H1 (cell line): Measurements from ENCODE around the gene PTPN22. TPM values are rescaled to one million over a fixed set of nuclear protein-coding genes. Genes with fewer than 3 reads are reported as not detected.

Source experiments
- CTCF ChIA-PET: fragments of 300-600 bp; sonication (Branson Sonifier 250); formaldehyde crosslinking; loops from one replicate; lab custom pipeline; 2021; ENCODE audit not compliant: partially characterized antibody; lab: Charles Lee
- POLR2A ChIA-PET: fragments of 300-600 bp; sonication (Branson Sonifier 250); formaldehyde crosslinking; loops from one replicate; lab custom pipeline; 2021; ENCODE audit warnings: inconsistent platforms; ENCODE audit not compliant: partially characterized antibody; lab: Charles Lee
- DNase-seq, 2 experiments: peaks; one replicate each; pipeline versions ENCODE4 v3.0.0 to v3.0.0-alpha.2; 2010 to 2022; ENCODE audit warnings: low spot score in 2 of 2, low read depth in 1 of 2, mixed read lengths in 1 of 2
- FAIRE-seq: peaks from 2 replicates; lab custom pipeline; 2011; peaks lifted over from hg19 to GRCh38; lab: Jason Lieb, UNC
- H2AFZ ChIP-seq: 2 replicates; pipeline ENCODE4 v1.8.1; 2012; ENCODE audit warnings: low read length, inconsistent platforms
- H2AK5ac ChIP-seq: 2 replicates; pipeline ENCODE4 v1.6.1; 2013; ENCODE audit warnings: low read depth, low read length
- H2BK120ac ChIP-seq: replicated peaks from 2 replicates; pipeline ENCODE3; 2013; ENCODE audit warnings: low read depth, low read length, inconsistent platforms
- H2BK12ac ChIP-seq: 2 replicates; pipeline ENCODE4 v1.6.1; 2013; ENCODE audit warnings: low read depth, low read length
- H2BK15ac ChIP-seq: 2 replicates; pipeline ENCODE4 v1.6.1; 2013; ENCODE audit warnings: low read length
- H2BK20ac ChIP-seq: 2 replicates; pipeline ENCODE4 v1.6.1; 2013; ENCODE audit warnings: low read length
- H2BK5ac ChIP-seq: 2 replicates; pipeline ENCODE4 v1.6.1; 2013; ENCODE audit warnings: low read depth, low read length
- H3K14ac ChIP-seq: 2 replicates; pipeline ENCODE4 v1.6.1; 2013; ENCODE audit warnings: inconsistent platforms; ENCODE audit not compliant: insufficient read length
- H3K18ac ChIP-seq: 2 replicates; pipeline ENCODE4 v1.6.1; 2013; ENCODE audit warnings: low read length; ENCODE audit errors: extremely low read depth
- H3K23ac ChIP-seq: 2 replicates; pipeline ENCODE4 v1.6.1; 2013; ENCODE audit warnings: inconsistent platforms; ENCODE audit not compliant: insufficient read length
- H3K23me2 ChIP-seq: 2 replicates; pipeline ENCODE4 v1.6.1; 2013; ENCODE audit warnings: low read depth, low read length
- H3K27ac ChIP-seq: 2 replicates; pipeline ENCODE4 v1.6.1; 2011; ENCODE audit warnings: low read depth, low read length, inconsistent platforms
- H3K27me3 ChIP-seq, 4 experiments: replicated peaks in 1 of 4; 1 replicate in 1 of 4; 2 replicates in 3 of 4; pipeline versions ENCODE4 v1.6.1 to v1.8.1; 2011 to 2013; ENCODE audit warnings: low read length in 3 of 4, mild to moderate bottlenecking in 3 of 4, inconsistent platforms in 2 of 4, mixed read lengths in 2 of 4, moderate library complexity in 1 of 4; ENCODE audit not compliant: control insufficient read depth in 3 of 4, insufficient read depth in 3 of 4; ENCODE audit errors: extremely low read depth in 1 of 4
- H3K36me3 ChIP-seq, 4 experiments: 2 replicates each; pipeline versions ENCODE4 v1.6.1 to v1.8.1; 2011 to 2013; ENCODE audit warnings: mild to moderate bottlenecking in 4 of 4, low read length in 3 of 4, moderate library complexity in 2 of 4, control low read depth in 1 of 4, inconsistent platforms in 1 of 4; ENCODE audit not compliant: insufficient read depth in 4 of 4, control insufficient read depth in 2 of 4
- H3K4ac ChIP-seq: replicated peaks from 2 replicates; pipeline ENCODE3; 2013; ENCODE audit warnings: low read length, low read depth, mixed read lengths, inconsistent platforms; ENCODE audit not compliant: insufficient read length
- H3K4me1 ChIP-seq, 4 experiments: replicated peaks in 1 of 4; 1 replicate in 1 of 4; 2 replicates in 3 of 4; pipeline versions ENCODE4 v1.6.1 to v1.8.1; 2011 to 2013; ENCODE audit warnings: low read length in 3 of 4, inconsistent platforms in 2 of 4, mixed read lengths in 1 of 4; ENCODE audit not compliant: insufficient read depth in 4 of 4, control insufficient read depth in 3 of 4
- H3K4me2 ChIP-seq, 2 experiments: 2 replicates each; pipeline versions ENCODE4 v1.6.1 to v1.8.1; 2011 to 2013; ENCODE audit warnings: low read depth in 2 of 2, low read length in 2 of 2, control low read depth in 1 of 2, inconsistent platforms in 1 of 2, mild to moderate bottlenecking in 1 of 2; ENCODE audit not compliant: insufficient read depth in 1 of 2
- H3K4me3 ChIP-seq, 4 experiments: fragments of 200-600, 300-600 bp in 1 of 4; sonication (generic), shearing (Covaris generic), sonication (Bioruptor Twin) in 1 of 4; 2 replicates each; pipeline versions ENCODE4 v1.5.1 to v1.8.1; 2011 to 2016; ENCODE audit warnings: low read length in 4 of 4, low read depth in 3 of 4, control low read depth in 2 of 4, inconsistent platforms in 2 of 4, mild to moderate bottlenecking in 2 of 4, mixed read lengths in 1 of 4, moderate library complexity in 1 of 4; ENCODE audit not compliant: insufficient read depth in 2 of 4; ENCODE audit errors: extremely low read depth in 1 of 4
- H3K56ac ChIP-seq: replicated peaks from 2 replicates; pipeline ENCODE3; 2013; ENCODE audit warnings: low read depth, mild to moderate bottlenecking, mixed read lengths, low read length, inconsistent platforms; ENCODE audit not compliant: insufficient read length
- H3K79me1 ChIP-seq: 2 replicates; pipeline ENCODE4 v1.6.1; 2013; ENCODE audit warnings: low read depth, low read length, control low read depth
- H3K79me2 ChIP-seq, 2 experiments: 2 replicates each; pipeline versions ENCODE4 v1.6.1 to v1.8.1; 2012 to 2013; ENCODE audit warnings: low read length in 2 of 2, mild to moderate bottlenecking in 2 of 2, inconsistent platforms in 1 of 2; ENCODE audit not compliant: insufficient read depth in 2 of 2, control insufficient read depth in 1 of 2
- H3K9ac ChIP-seq, 4 experiments: replicated peaks in 1 of 4; 1 replicate in 1 of 4; 2 replicates in 3 of 4; pipeline versions ENCODE4 v1.6.1 to v1.8.1; 2011 to 2013; ENCODE audit warnings: low read depth in 3 of 4, low read length in 3 of 4, control low read depth in 2 of 4, mild to moderate bottlenecking in 2 of 4, moderate library complexity in 2 of 4, inconsistent platforms in 1 of 4; ENCODE audit errors: extremely low read depth in 1 of 4
- H3K9me3 ChIP-seq, 2 experiments: 2 replicates each; pipeline versions ENCODE4 v1.6.1 to v1.8.1; 2012 to 2013; ENCODE audit warnings: mild to moderate bottlenecking in 2 of 2, moderate library complexity in 2 of 2, control low read depth in 1 of 2, inconsistent platforms in 1 of 2, low read depth in 1 of 2, low read length in 1 of 2, mixed read lengths in 1 of 2; ENCODE audit not compliant: insufficient read depth in 2 of 2
- H4K20me1 ChIP-seq, 2 experiments: replicated peaks in 1 of 2; 2 replicates each; pipeline versions ENCODE3 to v1.8.1; 2011 to 2013; ENCODE audit warnings: inconsistent platforms in 2 of 2, low read length in 2 of 2, mild to moderate bottlenecking in 1 of 2; ENCODE audit not compliant: insufficient read depth in 2 of 2, control insufficient read depth in 1 of 2
- H4K5ac ChIP-seq: 2 replicates; pipeline ENCODE4 v1.6.1; 2013; ENCODE audit warnings: low read length, low read depth, mixed read lengths, inconsistent platforms; ENCODE audit not compliant: insufficient read length
- H4K8ac ChIP-seq: 2 replicates; pipeline ENCODE4 v1.8.0; 2013; ENCODE audit warnings: mild to moderate bottlenecking, moderate library complexity, low read length, inconsistent platforms; ENCODE audit not compliant: insufficient read depth; ENCODE audit errors: extremely low read depth
- H4K91ac ChIP-seq: replicated peaks from 2 replicates; pipeline ENCODE3; 2013; ENCODE audit warnings: low read length, mixed read lengths, inconsistent platforms; ENCODE audit not compliant: insufficient read length
- BACH1 ChIP-seq: IDR thresholded peaks from 2 replicates; pipeline ENCODE4 v1.6.1; 2012; ENCODE audit warnings: low read length, improper control_type of control experiment
- BCL11A ChIP-seq, 2 experiments: IDR thresholded peaks; one replicate each; pipeline ENCODE4 v1.6.1; 2011; ENCODE audit warnings: low read depth in 2 of 2, low read length in 2 of 2, mild to moderate bottlenecking in 2 of 2
- CBX8 ChIP-seq: fragments of 300-800, 300-1000 bp; sonication (generic); IDR thresholded peaks from 2 replicates; pipeline ENCODE4 v1.7.1; 2016; ENCODE audit warnings: low read depth, low read length, borderline replicate concordance
- CHD1 ChIP-seq: IDR thresholded peaks from 2 replicates; pipeline ENCODE4 v1.6.1; 2012; ENCODE audit warnings: low read depth, low read length, improper control_type of control experiment
- CREB1 ChIP-seq: IDR thresholded peaks from 2 replicates; pipeline ENCODE4 v1.6.1; 2012; ENCODE audit warnings: inconsistent platforms
- HDAC6 ChIP-seq: IDR thresholded peaks from one replicate; pipeline ENCODE4 v1.7.1; 2012; ENCODE audit warnings: low read depth, mild to moderate bottlenecking, inconsistent platforms, low read length, moderate library complexity
- JUN ChIP-seq: IDR thresholded peaks from 2 replicates; pipeline ENCODE4 v1.6.1; 2011; ENCODE audit warnings: low read depth, mild to moderate bottlenecking, improper control_type of control experiment, low read length
- KDM1A ChIP-seq: fragments of 200-600, 300-600 bp; sonication (generic); IDR thresholded peaks from 2 replicates; pipeline ENCODE4 v1.7.1; 2016; ENCODE audit warnings: mild to moderate bottlenecking, low read length, borderline replicate concordance
- KDM4A ChIP-seq: IDR thresholded peaks from one replicate; pipeline ENCODE4 v1.7.1; 2012; ENCODE audit warnings: low read depth, mild to moderate bottlenecking, moderate library complexity, low read length, inconsistent platforms; ENCODE audit not compliant: severe bottlenecking
- KDM5A ChIP-seq: fragments of 200-600 bp; IDR thresholded peaks from 2 replicates; pipeline ENCODE4 v1.7.1; 2012; ENCODE audit warnings: mild to moderate bottlenecking, low read length, inconsistent platforms, mixed read lengths
- RFX5 ChIP-seq: IDR thresholded peaks from 2 replicates; pipeline ENCODE4 v1.6.1; 2011; ENCODE audit warnings: low read depth, low read length, improper control_type of control experiment, borderline replicate concordance
- RNF2 ChIP-seq: fragments of 200-900, 300-1000 bp; sonication (generic); IDR thresholded peaks from 2 replicates; pipeline ENCODE4 v1.7.1; 2016; ENCODE audit warnings: borderline replicate concordance, low read depth, mild to moderate bottlenecking, antibody characterized with exemption, low read length; ENCODE audit not compliant: poor library complexity, severe bottlenecking; ENCODE audit errors: missing control alignments
- SRF ChIP-seq: IDR thresholded peaks from 2 replicates; pipeline ENCODE4 v1.6.1; 2011; ENCODE audit warnings: mild to moderate bottlenecking, low read depth, low read length, moderate library complexity
- YY1 ChIP-seq: IDR thresholded peaks from 2 replicates; pipeline ENCODE4 v1.6.1; 2011; ENCODE audit warnings: low read depth, mild to moderate bottlenecking, low read length
- WGBS, 2 experiments: shearing (Covaris generic) in 1 of 2; methylation state at CpG; one replicate each; pipeline versions ENCODE4 v1.1.6 to v1.1.7; 2013 to 2015; ENCODE audit warnings: low lambda C conversion rate in 2 of 2, mixed read lengths in 2 of 2, inconsistent platforms in 1 of 2, low coverage in 1 of 2, missing lambda C conversion rate in 1 of 2; ENCODE audit not compliant: insufficient replicate concordance in 2 of 2, insufficient coverage in 1 of 2, insufficient read length in 1 of 2; ENCODE audit errors: extremely low coverage in 1 of 2, missing lambda C conversion rate in 1 of 2; 5-methylcytosine and 5-hydroxymethylcytosine counted together
- polyA plus RNA-seq, 7 experiments: library from polyadenylated mRNA; depleted of rRNA in 3 of 7; stranded (reverse) in 5 of 7; unstranded in 2 of 7; fragments of >200 nt in 5 of 7; fragments of 200-250 nt in 2 of 7; gene quantifications; 1 replicate in 5 of 7; 2 replicates in 1 of 7; 4 replicates in 1 of 7; pipeline versions ENCODE4 v1.2.1 to v1.2.3, GENCODE V29; 2011 to 2013; ENCODE audit warnings: missing spikeins in 2 of 7, mixed read lengths in 2 of 7
- total RNA-seq: library from RNA; stranded (reverse); fragmentation: NEBNext Ultra II Directional; extraction: Animal tissue kit (Norgen Biotek cat#: 25700); gene quantifications from 2 replicates; pipeline ENCODE4 v1.2.1, GENCODE V29; 2021

Gene PTPN22
- total and polyA plus RNA-seq, 2 of the 8 experiments (the other 6 are each of a cell fraction or from before 2014, with no cell fraction given): not detected

DNA sequence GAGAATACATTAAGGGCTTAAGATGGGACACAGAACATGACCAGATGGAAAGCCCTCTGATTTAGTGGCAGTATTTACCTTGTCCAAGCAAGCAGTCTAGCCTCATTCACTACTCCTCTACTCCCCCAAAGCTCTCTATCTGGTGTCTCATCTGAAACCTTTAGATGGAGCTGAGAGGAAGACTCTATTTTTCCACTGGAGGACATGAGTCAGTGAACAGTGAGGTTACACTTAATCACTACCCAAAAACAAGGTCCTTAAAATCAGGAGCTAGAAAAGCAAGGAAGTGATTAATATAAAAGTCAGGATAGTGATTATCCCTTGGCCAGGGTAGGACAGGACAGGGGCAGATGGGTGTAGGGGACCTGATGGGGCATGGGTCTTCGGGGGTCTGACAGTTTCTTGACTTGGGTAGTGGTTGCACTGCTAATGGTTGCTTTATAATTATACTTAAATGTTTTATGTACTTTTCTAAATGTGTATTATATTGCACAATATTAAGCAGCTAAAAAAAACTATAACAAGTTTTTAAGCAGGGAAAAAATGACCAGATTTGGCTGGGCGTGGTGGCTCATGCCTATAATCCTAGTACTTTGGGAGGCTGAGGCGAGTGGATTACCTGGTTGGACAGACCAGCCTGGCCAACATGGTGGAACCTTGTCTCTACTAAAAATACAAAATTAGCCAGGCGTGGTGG lies 3.0 kb downstream of the PTPN22 start:
- Histone ChIP-seq H4K8ac (no peak overlapping the region), H4K91ac (no peak overlapping the region), H3K27ac (no peak overlapping the region), H3K18ac (no peak overlapping the region), H4K20me1 (no peaks in the 10 kb centered on the region), H2BK20ac (no peak overlapping the region), H2BK12ac (no peak overlapping the region), H3K4me2 (no peak overlapping the region), H4K5ac (no peak overlapping the region), H3K14ac (no peak overlapping the region), H3K79me2 (no peaks in the 10 kb centered on the region), H3K56ac (no peak overlapping the region), H3K23ac (no peak overlapping the region), H2BK15ac (no peak overlapping the region), H2AFZ (no peak overlapping the region), H3K27me3 (no peaks in the 10 kb centered on the region), H3K9me3 (no peaks in the 10 kb centered on the region), H2AK5ac (no peak overlapping the region), H3K4ac (no peak overlapping the region), H3K36me3 (no peaks in the 10 kb centered on the region), H3K9ac (no peak overlapping the region), H2BK120ac (no peak overlapping the region), H3K4me1 (no peaks in the 10 kb centered on the region), H3K23me2 (no peaks in the 10 kb centered on the region), H3K4me3 (no peak overlapping the region), H3K79me1 (no peaks in the 10 kb centered on the region), H2BK5ac (no peak overlapping the region)
- WGBS, 2 experiments: 98% methylated on average over 4 of the region's 4 CpGs; no CpG with 5 or more reads in 1 of the 2 experiments
- no peak for DNase-seq
- POLR2A ChIA-PET: no interaction called here
- FAIRE-seq: no peak
- CTCF ChIA-PET: interaction anchor here (1.0 kb wide), 1 partner anchor 34 kb away, joined by 4 read pairs; no protein-coding TSS in a partner anchor
- TF ChIP-seq CREB1: no peak
- TF ChIP-seq YY1: no peak
- no peak for TF ChIP-seq KDM1A
- TF ChIP-seq CHD1: no peak
- no peak for TF ChIP-seq HDAC6
- no peak for TF ChIP-seq RNF2
- no peak for TF ChIP-seq BACH1
- TF ChIP-seq BCL11A (IDR thresholded peaks at IDR 0.05; ENCODE audit: low read depth in 2 of 2, low read length in 2 of 2): no peak
- no peak for TF ChIP-seq SRF
- no peak for TF ChIP-seq JUN
- no peak for TF ChIP-seq KDM4A
- no peak for TF ChIP-seq KDM5A
- no peak for TF ChIP-seq RFX5
- TF ChIP-seq CBX8: no peak
